HFF-Myc (cell line): ENCODE measurements around the gene AFF3.

Experiments used
- DNase-seq: peaks from one replicate; pipeline ENCODE4 v3.0.0-alpha.2; 2011; ENCODE audit warnings: low read depth; ENCODE audit errors: extremely low read depth
- H3K4me3 ChIP-seq: replicated peaks from 2 replicates; pipeline ENCODE4 v1.5.1; 2011; ENCODE audit warnings: low read depth, mild to moderate bottlenecking, control low read depth, low read length
- TF ChIP-seq, protein P1 (sequence below): IDR thresholded peaks from 2 replicates; pipeline ENCODE4 v1.5.1; 2012; ENCODE audit warnings: mild to moderate bottlenecking, low read depth, low read length, control low read depth; ENCODE audit errors: missing control alignments

AFF3 gene

GRCh38 chr2:99797475-99797874 lies 344.9 kb downstream of the AFF3 start:
- no peak overlapping the region for H3K4me3 ChIP-seq
- TF ChIP-seq, protein P1, sequence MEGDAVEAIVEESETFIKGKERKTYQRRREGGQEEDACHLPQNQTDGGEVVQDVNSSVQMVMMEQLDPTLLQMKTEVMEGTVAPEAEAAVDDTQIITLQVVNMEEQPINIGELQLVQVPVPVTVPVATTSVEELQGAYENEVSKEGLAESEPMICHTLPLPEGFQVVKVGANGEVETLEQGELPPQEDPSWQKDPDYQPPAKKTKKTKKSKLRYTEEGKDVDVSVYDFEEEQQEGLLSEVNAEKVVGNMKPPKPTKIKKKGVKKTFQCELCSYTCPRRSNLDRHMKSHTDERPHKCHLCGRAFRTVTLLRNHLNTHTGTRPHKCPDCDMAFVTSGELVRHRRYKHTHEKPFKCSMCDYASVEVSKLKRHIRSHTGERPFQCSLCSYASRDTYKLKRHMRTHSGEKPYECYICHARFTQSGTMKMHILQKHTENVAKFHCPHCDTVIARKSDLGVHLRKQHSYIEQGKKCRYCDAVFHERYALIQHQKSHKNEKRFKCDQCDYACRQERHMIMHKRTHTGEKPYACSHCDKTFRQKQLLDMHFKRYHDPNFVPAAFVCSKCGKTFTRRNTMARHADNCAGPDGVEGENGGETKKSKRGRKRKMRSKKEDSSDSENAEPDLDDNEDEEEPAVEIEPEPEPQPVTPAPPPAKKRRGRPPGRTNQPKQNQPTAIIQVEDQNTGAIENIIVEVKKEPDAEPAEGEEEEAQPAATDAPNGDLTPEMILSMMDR = no peak
- no peak for DNase-seq

DNA sequence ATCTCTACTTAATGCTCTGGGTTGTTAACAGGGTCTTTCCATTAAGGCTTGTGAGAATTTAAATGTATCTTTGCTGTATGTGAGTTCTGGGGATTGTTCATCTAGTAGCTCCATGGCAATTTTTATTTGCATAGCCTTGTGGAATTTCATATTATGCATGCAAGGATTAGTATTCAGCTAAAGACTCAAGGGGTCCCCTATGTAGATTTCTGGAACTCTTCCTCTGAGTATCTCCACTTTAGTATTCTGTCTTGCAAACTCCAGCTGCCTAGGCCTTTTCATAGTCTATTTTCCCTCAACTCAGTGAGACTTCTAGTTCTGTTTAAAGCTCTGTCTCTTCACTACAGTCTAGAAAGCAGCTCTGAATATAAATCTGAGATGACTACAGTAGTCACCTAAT lies 348.0 kb downstream of the AFF3 start:
- TF ChIP-seq, protein P1 = no peak
- H3K4me3 ChIP-seq = no peak overlapping the region
- no peak for DNase-seq

DNA sequence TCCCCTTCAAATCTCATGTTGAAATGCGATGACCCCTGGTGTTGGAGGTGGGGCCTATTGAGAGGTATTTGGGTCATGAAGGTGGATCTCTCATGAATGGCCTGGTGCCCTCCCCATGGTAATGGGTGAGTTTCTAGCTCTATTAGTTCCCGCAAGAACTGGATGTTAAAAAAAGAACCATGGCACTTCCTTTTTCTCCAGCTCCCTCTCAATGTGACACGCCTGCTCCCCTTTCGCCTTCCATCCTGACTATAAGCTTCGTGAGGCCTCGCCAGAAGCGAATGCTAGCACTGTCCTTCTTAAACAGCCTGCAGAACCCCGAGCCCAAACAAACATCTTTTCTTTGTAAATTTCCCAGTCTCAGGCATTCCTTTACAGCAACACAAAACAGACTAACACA lies 349.4 kb downstream of the AFF3 start:
- no peak overlapping the region for H3K4me3 ChIP-seq
- DNase-seq = no peak
- TF ChIP-seq, protein P1 = no peak

DNA sequence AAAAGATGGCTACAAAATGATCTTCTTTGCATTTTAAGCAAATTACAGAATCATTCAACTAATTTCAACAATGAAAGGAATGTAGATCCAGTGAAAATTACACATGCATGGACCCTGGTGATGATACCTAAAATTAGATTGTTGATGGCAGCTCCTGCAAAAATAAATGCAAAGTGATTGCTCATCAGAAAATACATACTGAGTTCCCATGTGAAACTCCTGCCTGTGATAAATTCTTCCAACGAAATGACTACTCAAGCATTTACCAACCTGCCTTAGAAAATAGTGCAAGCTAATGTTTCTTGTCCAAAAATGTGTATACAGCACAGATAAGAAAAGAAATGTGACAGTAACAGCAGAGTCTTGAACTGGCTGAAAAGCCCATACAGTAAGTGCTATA lies 352.5 kb downstream of the AFF3 start:
- TF ChIP-seq, protein P1 = no peak
- DNase-seq = no peak

GRCh38 chr2:99787769-99788382 lies 354.5 kb downstream of the AFF3 start:
- TF ChIP-seq, protein P1 = no peak
- no peak for DNase-seq

More for the DNA sequence above, 352.5 kb downstream of the AFF3 start:
- H3K4me3 ChIP-seq = no peak overlapping the region

GRCh38 chr2:99786636-99787390 lies 355.6 kb downstream of the AFF3 start:
- H3K4me3 ChIP-seq = no peak overlapping the region
- DNase-seq = no peak
- TF ChIP-seq, protein P1 = no peak

More at GRCh38 chr2:99787769-99788382, 354.5 kb downstream of the AFF3 start:
- H3K4me3 ChIP-seq = no peak overlapping the region
